Cardiac septum (tissue), 1 donor: Measurements from ENCODE around the gene ELAVL3. TPM values are rescaled to one million over a fixed set of nuclear protein-coding genes. Genes with fewer than 3 reads are reported as not detected.
A peak's percentile ranks its signal among the peaks of the same experiment; 100 is the strongest.

Experiments used
- DNase-seq: peaks from one replicate; pipeline ENCODE4 v3.0.0-alpha.2; 2020; ENCODE audit warnings: low spot score
- intact Hi-C: fragments of 100-400 bp; cut with DNase I; formaldehyde crosslinking; loops from one replicate; pipeline ENCODE4 v1.14.0; 2022
- long read RNA-seq: library from polyadenylated mRNA; unstranded; transcript quantifications from one replicate; pipeline ENCODE4 v2.0.0, GENCODE V29; 2021
- total RNA-seq: library from RNA; stranded (reverse); fragmentation: NEBNext Ultra II Directional; extraction: Animal tissue kit (Norgen Biotek cat#: 25700); gene quantifications from one replicate; pipeline ENCODE4 v1.2.1, GENCODE V29; 2021
- donor health status: DM: no; HTN: no; CAD: no.

The ELAVL3 gene
- total RNA-seq, result 0.89 TPM
- long read RNA-seq, result 0 reads

GRCh38 chr19:11480715-11481533 is at the start of gene ELAVL3:
ELAVL3 (minus strand) TSS chr19:11481046; CDS start chr19:11480608, 438 bp downstream.
- intact Hi-C loops, result loop anchor here (5.0 kb wide), 1 partner anchor 99 kb away; the partner anchor contains the start of gene EPOR
- DNase-seq, result no peak

- intact Hi-C loops, result no loop called here
- peak; percentile 86 for DNase-seq
These were observed 49.6 kb upstream of the ELAVL3 start for GRCh38 chr19:11530432-11530831.

GRCh38 chr19:11528551-11529341 is 47.9 kb upstream of the ELAVL3 start, which contains the start of gene ECSIT:
ECSIT (minus strand) TSS chr19:11529134; CDS start chr19:11519170, 9,964 bp downstream.
- peak; percentile 98 for DNase-seq
- intact Hi-C loops, result no loop called here

GRCh38 chr19:11519138-11519537 is 38.3 kb upstream of the ELAVL3 start:
- intact Hi-C loops, result no loop called here
- no peak for DNase-seq

GRCh38 chr19:11513946-11514345 is 33.1 kb upstream of the ELAVL3 start:
- DNase-seq, result no peak
- intact Hi-C loops, result no loop called here

GRCh38 chr19:11510444-11510843 is 29.6 kb upstream of the ELAVL3 start:
- DNase-seq, result no peak
- intact Hi-C loops, result no loop called here

GRCh38 chr19:11507370-11508078 is 26.7 kb upstream of the ELAVL3 start:
- intact Hi-C loops, result no loop called here
- DNase-seq, result no peak

- intact Hi-C loops, result no loop called here
- no peak for DNase-seq
These were observed 26.1 kb upstream of the ELAVL3 start for GRCh38 chr19:11506967-11507366.

- intact Hi-C loops, result no loop called here
- no peak for DNase-seq
These were observed 25.3 kb upstream of the ELAVL3 start for GRCh38 chr19:11506101-11506555.

- DNase-seq, result peak; percentile 97
- intact Hi-C loops, result no loop called here
These were observed 24.8 kb upstream of the ELAVL3 start, which contains the start of gene ZNF653 for GRCh38 chr19:11505504-11506100. ZNF653 (minus strand) TSS chr19:11505839; CDS start chr19:11505786, 53 bp downstream.

- peak; percentile 98 for DNase-seq
- intact Hi-C loops, result no loop called here
These were observed 24.2 kb upstream of the ELAVL3 start for GRCh38 chr19:11505032-11505503.

GRCh38 chr19:11504502-11505031 is 23.7 kb upstream of the ELAVL3 start:
- DNase-seq, result no peak
- intact Hi-C loops, result no loop called here

- intact Hi-C loops, result loop anchor here (5.0 kb wide), 1 partner anchor 87 kb away; no protein-coding TSS in a partner anchor
- no peak for DNase-seq
These were observed 19.1 kb upstream of the ELAVL3 start for GRCh38 chr19:11499890-11500420.

- DNase-seq, result no peak
- intact Hi-C loops, result loop anchor here (5.0 kb wide), 1 partner anchor 88 kb away; no protein-coding TSS in a partner anchor
These were observed 18.4 kb upstream of the ELAVL3 start for GRCh38 chr19:11499220-11499726.

- DNase-seq, result no peak
- intact Hi-C loops, result loop anchor here (5.0 kb wide), 1 partner anchor 91 kb away; no protein-coding TSS in a partner anchor
These were observed 15.7 kb upstream of the ELAVL3 start for GRCh38 chr19:11496391-11497163.

- intact Hi-C loops, result loop anchor here (5.0 kb wide), 1 partner anchor 91 kb away; no protein-coding TSS in a partner anchor
- DNase-seq, result no peak
These were observed 15.0 kb upstream of the ELAVL3 start for GRCh38 chr19:11495885-11496284.

GRCh38 chr19:11495481-11495880 is 14.6 kb upstream of the ELAVL3 start:
- intact Hi-C loops, result loop anchor here (5.0 kb wide), 1 partner anchor 92 kb away; no protein-coding TSS in a partner anchor
- DNase-seq, result no peak
